HepG2 (cell line): ENCODE data around the gene BTBD19. TPM values are rescaled to one million over a fixed set of nuclear protein-coding genes. Genes with fewer than 3 reads are reported as not detected.

Experiments used
- ATAC-seq: fragments of 200-7000 bp; cut with Tn5 transposase; 3 replicates; pipeline ENCODE4 v1.9.1; 2020; ENCODE audit warnings: mild to moderate bottlenecking, moderate library complexity
- BruUV-seq: library from RNA; stranded (reverse); fragments of 400-500 nt; replicated peaks from 2 replicates; lab custom pipeline; 2021; lab: Mats Ljungman, UMichigan
- CTCF ChIA-PET: fragments of 300-600 bp; formaldehyde crosslinking; extraction: SDS; loops from one replicate; lab custom pipeline; 2021; ENCODE audit warnings: low total read pairs, inconsistent platforms, low intra/inter-chr PET ratio; lab: Yijun Ruan, JAX
- POLR2A ChIA-PET: fragments of 350-600 bp; sonication (Branson Sonifier 250); formaldehyde crosslinking; loops from one replicate; lab custom pipeline; 2020; ENCODE audit warnings: antibody characterized with exemption, inconsistent platforms; lab: Yijun Ruan, JAX
- DNase-seq: peaks from one replicate; pipeline ENCODE4 v3.0.0-alpha.2; 2015; ENCODE audit warnings: low spot score
- FAIRE-seq: peaks from 3 replicates; lab custom pipeline; 2011; peaks lifted over from hg19 to GRCh38; lab: Jason Lieb, UNC
- H2AFZ ChIP-seq: one replicate; pipeline ENCODE4 v1.6.1; 2011; ENCODE audit warnings: low read length, inconsistent platforms
- H3K27ac ChIP-seq: fragments of 300-600 bp; 3 replicates; pipeline ENCODE4 v1.8.0; 2011; ENCODE audit warnings: mixed run types, mild to moderate bottlenecking, mixed read lengths, low read length, inconsistent platforms; ENCODE audit not compliant: insufficient read depth; ENCODE audit errors: extremely low read length
- H3K27me3 ChIP-seq, 2 experiments: fragments of 200-600 bp in 1 of 2; 2 replicates in 1 of 2; 3 replicates in 1 of 2; pipeline versions ENCODE4 v1.6.0 to v1.8.0; 2011; ENCODE audit warnings: low read length in 2 of 2, mild to moderate bottlenecking in 2 of 2, moderate library complexity in 2 of 2, inconsistent platforms in 1 of 2; ENCODE audit not compliant: insufficient read depth in 2 of 2, control insufficient read depth in 1 of 2
- H3K36me3 ChIP-seq, 2 experiments: fragments of 200-600 bp in 1 of 2; replicated peaks in 1 of 2; 2 replicates in 1 of 2; 3 replicates in 1 of 2; pipeline versions ENCODE4 v1.5.1 to v1.8.0; 2011; ENCODE audit warnings: low read length in 2 of 2, inconsistent platforms in 1 of 2; ENCODE audit not compliant: insufficient read depth in 2 of 2, control insufficient read depth in 1 of 2
- H3K4me1 ChIP-seq: 2 replicates; pipeline ENCODE4 v1.5.1; 2012; ENCODE audit warnings: low read length, inconsistent platforms; ENCODE audit not compliant: insufficient read depth
- H3K4me2 ChIP-seq: 2 replicates; pipeline ENCODE4 v1.6.0; 2011; ENCODE audit warnings: low read depth, low read length, inconsistent platforms
- H3K4me3 ChIP-seq, 3 experiments: fragments of 200-600 bp in 1 of 3; sonication (generic), shearing (Covaris generic) in 1 of 3; replicated peaks in 1 of 3; 2 replicates each; pipeline ENCODE4 v1.5.1; 2011 to 2016; ENCODE audit warnings: low read length in 3 of 3, inconsistent platforms in 2 of 3, low read depth in 2 of 3, mild to moderate bottlenecking in 2 of 3, control low read depth in 1 of 3, mixed read lengths in 1 of 3; ENCODE audit not compliant: insufficient read depth in 1 of 3
- H3K79me2 ChIP-seq: one replicate; pipeline ENCODE4 v1.6.1; 2011; ENCODE audit warnings: low read length, inconsistent platforms; ENCODE audit not compliant: insufficient read depth
- H3K9ac ChIP-seq: 2 replicates; pipeline ENCODE4 v1.6.0; 2011; ENCODE audit warnings: mild to moderate bottlenecking, low read depth, low read length, inconsistent platforms; ENCODE audit not compliant: insufficient read depth
- H3K9me3 ChIP-seq: 2 replicates; pipeline ENCODE4 v1.5.1; 2012; ENCODE audit warnings: mild to moderate bottlenecking, low read length
- H4K20me1 ChIP-seq: 2 replicates; pipeline ENCODE4 v1.6.0; 2011; ENCODE audit warnings: inconsistent platforms, mild to moderate bottlenecking, low read length, moderate library complexity; ENCODE audit not compliant: insufficient read depth
- CTCF ChIP-seq: sonication (generic); formaldehyde crosslinking; IDR thresholded peaks from 2 replicates; pipeline ENCODE4 v1.5.0; 2020; ENCODE audit warnings: mild to moderate bottlenecking, missing genetic modification reagents, moderate library complexity
- ETV6 ChIP-seq: sonication (generic); formaldehyde crosslinking; conservative IDR thresholded peaks from 2 replicates; pipeline ENCODE4 v1.4.0; 2020; ENCODE audit warnings: missing genetic modification reagents
- GZF1 ChIP-seq: sonication (generic); formaldehyde crosslinking; IDR thresholded peaks from 2 replicates; pipeline ENCODE4 v1.5.1; 2020; ENCODE audit warnings: mild to moderate bottlenecking, missing genetic modification reagents
- MTERF4 ChIP-seq: sonication (generic); formaldehyde crosslinking; IDR thresholded peaks from 2 replicates; pipeline ENCODE4 v1.8.0; 2023; ENCODE audit warnings: mild to moderate bottlenecking, missing genetic modification reagents
- NFE2L2 ChIP-seq: fragments of 150-350 bp; IDR thresholded peaks from 2 replicates; pipeline ENCODE4 v1.6.1; 2014; ENCODE audit warnings: low read length
- REL ChIP-seq: sonication (generic); formaldehyde crosslinking; conservative IDR thresholded peaks from 2 replicates; pipeline ENCODE4 v1.8.0; 2022; ENCODE audit warnings: mild to moderate bottlenecking, missing genetic modification reagents, moderate library complexity
- STAG1 ChIP-seq: sonication (generic); formaldehyde crosslinking; IDR thresholded peaks from 2 replicates; pipeline ENCODE4 v1.4.0; 2020; ENCODE audit warnings: missing genetic modification reagents
- ZNF580 ChIP-seq: IDR thresholded peaks from 2 replicates; pipeline ENCODE4 v1.6.1; 2016; ENCODE audit warnings: low read depth, borderline replicate concordance
- WGBS: methylation state at CpG from one replicate; pipeline ENCODE4 v1.1.6; 2017; ENCODE audit warnings: low lambda C conversion rate; 5-methylcytosine and 5-hydroxymethylcytosine counted together
- in situ Hi-C: cut with HindIII; loops from 2 replicates; pipeline ENCODE4 v1.10.0; 2017; ENCODE audit warnings: low pct_unique_long_range_greater_than_20kb; ENCODE audit not compliant: extremely low pct_ligation_motif_present
- intact Hi-C: fragments of 100-400 bp; cut with micrococcal nuclease; formaldehyde crosslinking; loops from one replicate; pipeline ENCODE4 v1.10.0; 2022; ENCODE audit not compliant: unreplicated experiment
- polyA plus RNA-seq, 8 experiments: library from polyadenylated mRNA; depleted of rRNA in 3 of 8; stranded (reverse) in 7 of 8; unstranded in 1 of 8; fragments of >200 nt; fragmentation: Illumina TruSeq in 4 of 8; extraction: Trizol in 4 of 8; gene quantifications; 2 replicates each; pipeline versions ENCODE4 v1.2.1 to v1.2.3, GENCODE V29; 2011 to 2016; ENCODE audit warnings: low read depth in 4 of 8, missing spikeins in 1 of 8, mixed read lengths in 1 of 8; ENCODE audit not compliant: insufficient read depth in 1 of 8
- total RNA-seq, 5 experiments: library from RNA; depleted of rRNA; stranded (reverse); fragments of >200 nt; fragmentation: Illumina TruSeq; extraction: Trizol; gene quantifications; 2 replicates each; pipeline ENCODE4 v1.2.3, GENCODE V29; 2016; ENCODE audit warnings: low read depth in 1 of 5

BTBD19 gene
- total and polyA plus RNA-seq, 2 of the 13 experiments (the other 11 are each of a cell fraction or from before 2014, with no cell fraction given), result 2.7 to 6.7 TPM

GRCh38 chr1:44860891-44861425 is 52.6 kb downstream of the BTBD19 start:
- no peak for ATAC-seq
- Histone ChIP-seq H3K4me2 (no peak overlapping the region), H3K36me3 (no peaks in the 10 kb centered on the region; a peak in 2 of 5 replicates), H3K9me3 (no peaks in the 10 kb centered on the region), H3K79me2 (no peaks in the 10 kb centered on the region), H3K9ac (no peak overlapping the region), H3K27ac (no peak overlapping the region), H3K27me3 (no peaks in the 10 kb centered on the region), H3K4me3 (no peak overlapping the region), H2AFZ (no peak overlapping the region), H3K4me1 (0 out of 2 replicates have a peak, but pooled peaks cover 1% of the 10 kb centered on the region), H4K20me1 (no peaks in the 10 kb centered on the region)
- DNase-seq, result no peak
- in situ Hi-C loops (no loop called here), intact Hi-C loops (no loop called here)
- WGBS, result 92% methylated on average over 1 of the region's 1 CpG
- TF ChIP-seq ZNF580 (CRISPR knock-in tag), result no peak
- no peak for TF ChIP-seq CTCF (CRISPR knock-in tag)
- TF ChIP-seq MTERF4 (CRISPR knock-in tag), result no peak
- TF ChIP-seq GZF1 (CRISPR knock-in tag), result no peak
- TF ChIP-seq ETV6 (CRISPR knock-in tag), result no peak
- no peak for TF ChIP-seq NFE2L2
- no peak for TF ChIP-seq REL (CRISPR knock-in tag)
- no peak for TF ChIP-seq STAG1
- FAIRE-seq, result no peak
- POLR2A ChIA-PET, result no interaction called here
- CTCF ChIA-PET, result no interaction called here
- no TSS peak for BruUV-seq
